ENCODE data around the gene RNF13.

The RNF13 gene

DNA sequence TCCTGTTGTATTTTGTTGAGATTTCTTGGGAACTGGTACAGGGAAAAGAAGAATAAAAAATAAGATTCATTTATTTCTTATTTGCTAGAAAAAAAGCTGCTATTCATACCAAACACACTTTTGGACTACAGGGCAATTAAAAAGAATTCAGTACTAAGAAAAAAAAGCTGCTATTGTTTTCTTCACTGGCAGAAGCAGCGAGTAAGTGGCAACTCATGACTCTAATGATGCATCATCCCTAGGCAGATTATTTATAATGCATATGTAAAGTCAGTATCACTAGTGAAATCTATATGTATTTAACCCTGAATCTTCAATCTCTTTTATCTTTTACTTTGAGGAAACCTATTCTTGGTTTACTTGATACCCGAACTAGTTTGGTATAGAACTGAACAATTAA lies 142.4 kb downstream of the RNF13 start:
- no peak for TF ChIP-seq CEBPB (IDR thresholded peaks at IDR 0.05)
- TF ChIP-seq, protein P1, sequence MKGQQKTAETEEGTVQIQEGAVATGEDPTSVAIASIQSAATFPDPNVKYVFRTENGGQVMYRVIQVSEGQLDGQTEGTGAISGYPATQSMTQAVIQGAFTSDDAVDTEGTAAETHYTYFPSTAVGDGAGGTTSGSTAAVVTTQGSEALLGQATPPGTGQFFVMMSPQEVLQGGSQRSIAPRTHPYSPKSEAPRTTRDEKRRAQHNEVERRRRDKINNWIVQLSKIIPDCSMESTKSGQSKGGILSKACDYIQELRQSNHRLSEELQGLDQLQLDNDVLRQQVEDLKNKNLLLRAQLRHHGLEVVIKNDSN (IDR thresholded peaks at IDR 0.05), result no peak
- no peak for TF ChIP-seq TEAD4 (IDR thresholded peaks at IDR 0.05)
- no peak for TF ChIP-seq RAD21 (IDR thresholded peaks at IDR 0.05; ENCODE audit: low read depth)
- no peak for TF ChIP-seq TCF12 (IDR thresholded peaks at IDR 0.05; ENCODE audit: low read depth)
- no peak for TF ChIP-seq EP300 (IDR thresholded peaks at IDR 0.05; ENCODE audit: borderline replicate concordance)
- no peak for TF ChIP-seq FOXM1 (IDR thresholded peaks at IDR 0.05; ENCODE audit: borderline replicate concordance, low read depth)
- TF ChIP-seq TAF1 (IDR thresholded peaks at IDR 0.05; ENCODE audit: low read depth), result no peak
- no peak for TF ChIP-seq YY1 (IDR thresholded peaks at IDR 0.05; ENCODE audit: low read depth)
- TF ChIP-seq, protein P2, sequence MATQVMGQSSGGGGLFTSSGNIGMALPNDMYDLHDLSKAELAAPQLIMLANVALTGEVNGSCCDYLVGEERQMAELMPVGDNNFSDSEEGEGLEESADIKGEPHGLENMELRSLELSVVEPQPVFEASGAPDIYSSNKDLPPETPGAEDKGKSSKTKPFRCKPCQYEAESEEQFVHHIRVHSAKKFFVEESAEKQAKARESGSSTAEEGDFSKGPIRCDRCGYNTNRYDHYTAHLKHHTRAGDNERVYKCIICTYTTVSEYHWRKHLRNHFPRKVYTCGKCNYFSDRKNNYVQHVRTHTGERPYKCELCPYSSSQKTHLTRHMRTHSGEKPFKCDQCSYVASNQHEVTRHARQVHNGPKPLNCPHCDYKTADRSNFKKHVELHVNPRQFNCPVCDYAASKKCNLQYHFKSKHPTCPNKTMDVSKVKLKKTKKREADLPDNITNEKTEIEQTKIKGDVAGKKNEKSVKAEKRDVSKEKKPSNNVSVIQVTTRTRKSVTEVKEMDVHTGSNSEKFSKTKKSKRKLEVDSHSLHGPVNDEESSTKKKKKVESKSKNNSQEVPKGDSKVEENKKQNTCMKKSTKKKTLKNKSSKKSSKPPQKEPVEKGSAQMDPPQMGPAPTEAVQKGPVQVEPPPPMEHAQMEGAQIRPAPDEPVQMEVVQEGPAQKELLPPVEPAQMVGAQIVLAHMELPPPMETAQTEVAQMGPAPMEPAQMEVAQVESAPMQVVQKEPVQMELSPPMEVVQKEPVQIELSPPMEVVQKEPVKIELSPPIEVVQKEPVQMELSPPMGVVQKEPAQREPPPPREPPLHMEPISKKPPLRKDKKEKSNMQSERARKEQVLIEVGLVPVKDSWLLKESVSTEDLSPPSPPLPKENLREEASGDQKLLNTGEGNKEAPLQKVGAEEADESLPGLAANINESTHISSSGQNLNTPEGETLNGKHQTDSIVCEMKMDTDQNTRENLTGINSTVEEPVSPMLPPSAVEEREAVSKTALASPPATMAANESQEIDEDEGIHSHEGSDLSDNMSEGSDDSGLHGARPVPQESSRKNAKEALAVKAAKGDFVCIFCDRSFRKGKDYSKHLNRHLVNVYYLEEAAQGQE (IDR thresholded peaks at IDR 0.05; ENCODE audit: low read depth), result no peak
- TF ChIP-seq, protein P3, sequence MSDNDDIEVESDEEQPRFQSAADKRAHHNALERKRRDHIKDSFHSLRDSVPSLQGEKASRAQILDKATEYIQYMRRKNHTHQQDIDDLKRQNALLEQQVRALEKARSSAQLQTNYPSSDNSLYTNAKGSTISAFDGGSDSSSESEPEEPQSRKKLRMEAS (IDR thresholded peaks at IDR 0.05), result no peak
- no peak for TF ChIP-seq EGR1 (IDR thresholded peaks at IDR 0.05)
- no peak for TF ChIP-seq CREB1 (IDR thresholded peaks at IDR 0.05; ENCODE audit: low read depth)
- TF ChIP-seq ZBTB7A (IDR thresholded peaks at IDR 0.05; ENCODE audit: low read depth), result no peak

DNA sequence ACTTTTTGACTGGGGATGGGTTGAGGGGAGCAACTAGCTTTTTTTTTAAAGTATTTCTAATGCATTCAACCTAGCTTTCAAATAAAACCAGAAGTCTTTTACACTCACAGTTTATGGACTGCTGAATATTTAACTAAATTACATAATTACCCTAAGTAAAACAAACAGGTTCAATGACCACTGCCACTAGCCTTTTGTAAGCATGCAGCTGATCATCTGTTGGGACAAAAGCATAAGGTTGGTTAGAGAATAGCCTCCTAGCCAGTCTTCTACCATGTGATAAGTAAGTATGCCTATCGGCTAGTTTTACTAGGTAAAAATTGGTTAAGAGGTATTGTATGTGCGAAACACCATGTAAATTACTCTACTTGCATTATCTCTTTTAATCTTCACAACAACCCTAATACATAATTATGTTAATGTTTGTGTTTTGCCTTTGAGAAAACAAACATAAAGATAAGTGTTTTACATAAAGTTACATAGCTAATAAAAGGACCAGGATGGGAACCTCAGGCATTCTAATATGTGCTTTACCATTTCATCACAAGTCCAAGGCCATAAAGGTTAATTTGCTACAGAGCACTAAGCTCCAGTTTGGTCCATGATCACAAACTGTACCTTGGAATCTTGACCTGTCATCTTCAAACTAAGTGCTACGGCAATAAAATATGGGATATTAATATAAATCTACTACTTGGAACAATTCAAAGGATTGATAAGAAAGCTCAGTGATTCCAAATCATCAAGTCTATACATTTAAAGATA lies 144.5 kb downstream of the RNF13 start:
- TF ChIP-seq EGR1 (IDR thresholded peaks at IDR 0.05) (no peak), TAF1 (IDR thresholded peaks at IDR 0.05; ENCODE audit: low read depth) (no peak), RAD21 (IDR thresholded peaks at IDR 0.05; ENCODE audit: low read depth) (no peak), NFIC (IDR thresholded peaks at IDR 0.05) (no peak), FOXM1 (IDR thresholded peaks at IDR 0.05; ENCODE audit: borderline replicate concordance, low read depth) (no peak), EP300 (IDR thresholded peaks at IDR 0.05; ENCODE audit: borderline replicate concordance) (no peak), TEAD4 (IDR thresholded peaks at IDR 0.05) (no peak), CEBPB (IDR thresholded peaks at IDR 0.05) (no peak), TCF12 (IDR thresholded peaks at IDR 0.05; ENCODE audit: low read depth) (no peak), ZBTB7A (IDR thresholded peaks at IDR 0.05; ENCODE audit: low read depth) (no peak), CREB1 (IDR thresholded peaks at IDR 0.05; ENCODE audit: low read depth) (no peak), YY1 (IDR thresholded peaks at IDR 0.05; ENCODE audit: low read depth) (no peak)
- TF ChIP-seq, protein P1 (IDR thresholded peaks at IDR 0.05), result no peak
- TF ChIP-seq, protein P2 (IDR thresholded peaks at IDR 0.05; ENCODE audit: low read depth), result no peak
- TF ChIP-seq, protein P3 (IDR thresholded peaks at IDR 0.05), result no peak

DNA sequence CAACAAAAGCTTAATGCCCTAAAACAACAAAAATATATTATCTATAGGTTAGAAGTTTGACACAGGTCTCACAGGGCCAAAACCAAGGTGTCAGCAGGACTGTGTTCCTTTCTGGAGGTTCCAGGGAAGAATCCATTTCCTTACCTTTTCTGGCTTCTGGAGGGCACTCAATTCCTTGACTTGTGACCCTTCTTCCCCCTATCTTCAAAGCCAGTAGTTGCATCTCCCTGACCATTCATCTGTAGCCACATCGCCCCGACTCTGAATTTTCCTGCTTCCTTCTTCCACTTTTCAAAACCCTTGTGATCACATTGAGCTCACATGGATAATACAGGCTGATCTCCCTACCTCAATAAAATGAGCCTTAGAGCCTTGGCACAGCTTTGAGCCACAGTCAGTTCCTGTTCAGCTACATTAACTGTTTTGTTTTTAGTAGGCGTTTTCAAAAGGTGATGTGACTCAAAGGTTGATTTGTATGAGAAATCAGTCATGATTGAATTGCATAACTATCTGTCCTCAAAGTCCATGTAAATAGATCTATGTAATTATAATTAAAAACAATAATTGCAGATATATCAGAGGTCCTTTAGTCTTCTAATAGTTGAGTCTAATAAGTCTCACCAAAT lies 145.3 kb downstream of the RNF13 start:
- no peak for TF ChIP-seq ZBTB7A (IDR thresholded peaks at IDR 0.05; ENCODE audit: low read depth)
- TF ChIP-seq, protein P1 (IDR thresholded peaks at IDR 0.05), result no peak
- TF ChIP-seq, protein P3 (IDR thresholded peaks at IDR 0.05), result no peak
- no peak for TF ChIP-seq TCF12 (IDR thresholded peaks at IDR 0.05; ENCODE audit: low read depth)
- TF ChIP-seq YY1 (IDR thresholded peaks at IDR 0.05; ENCODE audit: low read depth), result no peak
- TF ChIP-seq FOXM1 (IDR thresholded peaks at IDR 0.05; ENCODE audit: borderline replicate concordance, low read depth), result no peak
- TF ChIP-seq TEAD4 (IDR thresholded peaks at IDR 0.05), result no peak
- TF ChIP-seq, protein P2 (IDR thresholded peaks at IDR 0.05; ENCODE audit: low read depth), result no peak
- no peak for TF ChIP-seq NFIC (IDR thresholded peaks at IDR 0.05)
- no peak for TF ChIP-seq TAF1 (IDR thresholded peaks at IDR 0.05; ENCODE audit: low read depth)
- TF ChIP-seq EGR1 (IDR thresholded peaks at IDR 0.05), result no peak
- TF ChIP-seq CREB1 (IDR thresholded peaks at IDR 0.05; ENCODE audit: low read depth), result no peak
- no peak for TF ChIP-seq EP300 (IDR thresholded peaks at IDR 0.05; ENCODE audit: borderline replicate concordance)
- TF ChIP-seq RAD21 (IDR thresholded peaks at IDR 0.05; ENCODE audit: low read depth), result no peak
- no peak for TF ChIP-seq CEBPB (IDR thresholded peaks at IDR 0.05)
